Stimulated activated CD4-positive, alpha-beta T cell treated with anti-CD3 and anti-CD28 coated beads, Interleukin-12 subunit alpha, Interleukin-12 subunit beta, amount 100 ng/mL, for 24 hours (primary cell): ENCODE results near the gene VAV2.

Source experiments
- DNase-seq, 2 experiments: peaks; one replicate each; pipeline ENCODE4 v3.0.0-alpha.2; 2020; ENCODE audit warnings: low read depth in 2 of 2

VAV2 gene

GRCh38 chr9:133991964-133992779 lies at the start of gene VAV2:
TSS of gene VAV2 (minus strand) at chr9:133992324. CDS start at chr9:133992278, 46 bp downstream.
- peak in 1 of 2 experiments; percentile 51 for DNase-seq

GRCh38 chr9:134041649-134041962 lies 49.5 kb upstream of the VAV2 start:
- DNase-seq, result no peak

DNA sequence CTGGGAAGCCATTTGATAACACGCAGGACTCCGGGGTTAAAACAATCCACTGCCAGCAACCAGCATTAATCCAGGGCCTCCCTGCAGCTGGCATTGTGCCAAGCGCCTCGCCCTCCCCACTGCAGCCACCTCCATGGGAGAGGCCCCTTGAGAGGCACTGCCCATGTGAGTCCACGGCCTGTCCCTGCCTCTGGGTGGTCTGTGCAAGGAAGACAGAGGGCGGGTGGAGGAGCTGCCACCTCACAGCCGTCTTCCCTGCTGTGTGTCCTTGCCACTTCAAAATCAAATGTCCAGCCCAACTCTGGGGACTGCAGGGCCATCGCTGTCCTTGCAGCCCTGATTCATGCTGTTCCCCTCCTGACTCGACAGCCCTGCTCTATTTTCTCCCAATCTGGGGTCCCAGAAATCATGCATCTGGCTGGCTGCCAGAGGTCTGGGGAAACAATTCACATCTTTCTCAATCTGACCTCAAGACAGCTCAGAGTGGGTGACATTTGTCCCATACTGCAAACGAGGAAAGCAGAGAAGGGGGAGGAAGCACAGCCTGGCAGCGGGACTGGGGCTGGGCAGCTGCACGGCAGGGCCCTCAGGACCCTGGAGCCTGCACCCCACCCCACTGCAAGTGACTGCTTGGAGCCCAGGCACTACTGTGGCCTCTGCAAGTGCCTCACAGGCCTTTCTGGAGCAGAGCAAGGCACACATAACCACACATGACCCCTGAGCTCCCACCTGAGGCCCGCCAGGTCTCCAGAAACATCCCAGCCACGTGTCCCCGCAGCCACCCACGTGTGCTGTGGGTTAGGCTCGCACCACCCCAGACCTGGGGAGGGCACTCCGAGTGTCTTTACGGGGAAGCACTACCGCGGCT lies 48.9 kb upstream of the VAV2 start:
- DNase-seq, result no peak

DNA sequence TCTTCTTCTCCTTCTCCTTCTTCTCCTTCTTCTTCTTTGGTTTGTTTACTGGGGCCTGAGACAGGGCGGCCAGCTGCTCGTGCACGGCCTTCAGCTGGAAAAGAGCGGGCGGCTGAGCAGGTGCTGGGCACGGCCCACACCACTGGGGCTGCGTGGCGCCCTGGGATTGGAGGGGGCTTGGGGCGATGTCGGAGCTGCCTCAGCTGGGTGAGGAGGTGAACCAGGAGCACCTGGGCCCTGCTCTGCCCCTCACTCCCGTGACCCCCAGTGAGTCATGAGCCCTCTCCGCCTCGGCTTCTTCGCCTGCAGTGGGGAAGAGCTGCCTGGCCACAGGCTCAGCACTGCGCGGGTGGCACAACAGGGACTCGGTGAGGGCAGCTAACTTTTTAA lies 48.0 kb upstream of the VAV2 start:
- no peak for DNase-seq

DNA sequence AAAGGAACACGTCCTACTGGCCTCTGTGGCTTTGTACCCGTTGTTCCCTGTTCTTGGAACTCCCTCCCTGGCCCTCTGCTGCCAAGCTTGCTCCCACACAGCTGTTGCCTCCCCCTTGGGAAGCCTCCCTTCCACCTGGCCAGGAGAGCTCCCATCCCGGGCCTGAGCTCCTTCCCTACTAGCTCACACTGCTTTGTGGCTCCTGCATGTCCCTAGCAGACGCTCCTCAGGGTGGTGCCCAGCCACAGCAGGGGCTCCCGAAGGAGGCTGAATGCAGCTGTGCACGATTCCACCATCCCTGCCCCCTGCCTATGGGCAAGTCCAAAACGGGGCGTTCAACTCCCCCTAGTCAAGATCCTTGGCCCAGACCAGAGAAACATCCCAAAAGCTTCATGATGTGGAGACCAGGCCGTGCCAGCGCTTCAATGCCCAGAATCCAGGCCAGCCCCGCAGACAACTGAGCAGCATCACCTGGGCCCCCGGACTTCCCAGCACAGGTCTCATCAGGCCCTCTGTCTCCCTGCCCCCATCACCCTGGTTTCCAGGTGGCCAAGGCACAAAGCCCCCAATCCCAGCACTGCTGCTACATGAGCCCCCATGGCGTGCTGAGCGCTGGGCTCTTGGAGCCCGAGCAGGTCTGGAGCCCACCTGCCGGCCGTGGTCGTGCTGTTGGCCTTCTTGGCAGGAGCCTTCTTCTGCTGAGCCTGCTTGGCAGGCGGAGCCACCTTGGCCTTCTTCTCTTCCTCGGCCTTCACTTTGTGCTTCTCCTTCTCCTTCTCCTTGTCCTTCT lies 47.5 kb upstream of the VAV2 start:
- no peak for DNase-seq

- no peak for DNase-seq
These were observed 45.5 kb upstream of the VAV2 start for GRCh38 chr9:134037641-134038040.

DNA sequence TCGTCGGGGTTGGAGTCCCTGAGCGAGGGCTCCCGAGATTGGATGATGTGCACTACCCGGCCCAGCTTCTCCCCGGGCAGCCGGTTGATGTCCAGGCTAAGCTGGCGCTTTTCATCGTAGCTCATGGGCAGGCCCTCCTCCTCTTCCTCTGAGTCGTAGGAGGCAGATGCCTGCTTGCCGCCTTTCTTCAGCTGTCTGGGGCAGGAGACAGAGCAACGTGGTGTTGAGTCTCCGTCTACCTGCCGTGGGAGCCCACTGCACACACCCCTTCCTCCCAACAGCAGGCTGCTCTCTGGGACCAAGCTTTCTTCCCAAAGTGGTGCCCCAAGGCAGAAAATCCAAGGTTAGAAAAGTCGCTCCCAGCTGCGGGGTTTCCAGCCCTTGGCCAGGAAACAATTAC lies 44.0 kb upstream of the VAV2 start:
- DNase-seq, result no peak

- no peak for DNase-seq
These were observed 43.2 kb upstream of the VAV2 start for GRCh38 chr9:134035041-134036039.

DNA sequence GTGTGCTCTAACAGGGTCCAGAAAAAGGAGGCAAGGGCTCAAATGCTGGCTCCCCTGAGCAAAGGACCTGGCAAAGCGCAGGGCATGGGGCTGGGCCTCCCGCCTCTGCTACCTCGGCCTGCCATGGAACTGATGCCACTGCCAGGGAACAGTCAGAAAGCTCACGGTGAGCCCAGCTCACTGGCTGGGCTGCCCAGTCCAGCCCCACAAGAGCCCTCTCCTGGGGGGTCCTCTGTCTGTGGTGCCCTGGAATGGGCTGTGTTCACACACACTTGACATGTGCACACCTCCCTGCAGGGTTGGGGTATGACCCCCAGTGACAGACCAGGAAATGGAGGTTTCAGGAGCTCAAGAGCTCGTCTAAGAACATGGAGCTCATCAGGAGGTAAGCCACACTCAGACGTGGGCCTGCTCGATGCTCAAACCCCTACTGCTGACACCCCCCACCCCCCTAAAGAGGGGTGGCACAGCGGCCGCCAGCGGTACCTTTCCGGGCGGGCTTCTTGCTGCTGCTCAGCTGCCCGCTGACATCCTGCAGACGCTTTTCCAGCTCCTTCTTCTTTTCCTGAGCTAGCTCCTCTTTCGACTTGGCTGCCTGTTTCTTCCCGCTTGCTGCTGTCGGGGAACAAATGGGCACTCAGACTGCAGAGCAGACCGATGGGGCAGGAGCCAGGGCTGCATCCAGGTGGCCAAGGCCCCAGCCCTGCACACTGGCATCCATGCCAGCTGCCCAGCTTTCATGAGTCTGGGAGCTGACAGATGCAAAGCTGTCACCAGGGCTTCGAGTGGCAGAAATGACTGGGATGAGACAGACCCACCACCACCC lies 42.3 kb upstream of the VAV2 start:
- no peak for DNase-seq

- DNase-seq, result no peak
These were observed 41.5 kb upstream of the VAV2 start for GRCh38 chr9:134033516-134034214.

DNA sequence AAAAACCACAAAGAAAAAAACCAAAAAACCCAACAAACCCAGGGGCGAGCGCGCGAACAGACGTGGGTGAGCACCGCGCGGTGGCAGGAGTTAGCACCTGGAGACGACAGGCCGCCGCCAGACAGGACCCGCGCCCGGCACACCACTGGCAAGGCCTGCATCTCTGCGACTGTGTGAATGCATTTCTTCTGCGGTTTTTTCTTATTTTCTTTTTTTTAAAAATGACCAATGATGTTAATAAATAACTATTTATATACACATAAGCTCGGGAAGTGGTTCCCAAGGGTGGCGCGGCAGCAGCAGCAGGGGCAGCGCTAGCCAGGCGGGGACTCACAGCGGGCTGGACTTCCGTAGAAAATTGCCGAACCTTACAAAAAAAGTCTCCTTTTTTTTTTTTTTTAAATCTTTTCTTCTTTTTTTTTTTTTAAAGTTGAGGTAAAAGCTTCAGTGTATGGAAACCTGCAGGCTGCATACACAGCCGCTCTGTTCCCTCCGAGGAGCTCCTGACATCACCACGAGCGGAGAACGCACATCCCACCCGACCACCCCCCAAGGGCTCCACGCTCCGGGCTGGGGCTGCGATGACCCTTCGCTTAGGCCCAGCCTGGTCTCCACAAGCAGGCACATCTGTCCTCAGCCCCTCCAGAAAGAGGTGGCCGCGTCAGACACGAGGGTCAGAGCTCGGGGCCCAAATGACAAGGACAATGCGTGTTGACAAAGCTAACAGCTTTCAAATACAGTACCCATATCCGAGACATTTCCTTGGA lies 40.5 kb upstream of the VAV2 start:
- no peak for DNase-seq

GRCh38 chr9:134031783-134032182 lies 39.7 kb upstream of the VAV2 start:
- DNase-seq, result no peak

- no peak for DNase-seq
These were observed 38.8 kb upstream of the VAV2 start for GRCh38 chr9:134030821-134031470.

DNA sequence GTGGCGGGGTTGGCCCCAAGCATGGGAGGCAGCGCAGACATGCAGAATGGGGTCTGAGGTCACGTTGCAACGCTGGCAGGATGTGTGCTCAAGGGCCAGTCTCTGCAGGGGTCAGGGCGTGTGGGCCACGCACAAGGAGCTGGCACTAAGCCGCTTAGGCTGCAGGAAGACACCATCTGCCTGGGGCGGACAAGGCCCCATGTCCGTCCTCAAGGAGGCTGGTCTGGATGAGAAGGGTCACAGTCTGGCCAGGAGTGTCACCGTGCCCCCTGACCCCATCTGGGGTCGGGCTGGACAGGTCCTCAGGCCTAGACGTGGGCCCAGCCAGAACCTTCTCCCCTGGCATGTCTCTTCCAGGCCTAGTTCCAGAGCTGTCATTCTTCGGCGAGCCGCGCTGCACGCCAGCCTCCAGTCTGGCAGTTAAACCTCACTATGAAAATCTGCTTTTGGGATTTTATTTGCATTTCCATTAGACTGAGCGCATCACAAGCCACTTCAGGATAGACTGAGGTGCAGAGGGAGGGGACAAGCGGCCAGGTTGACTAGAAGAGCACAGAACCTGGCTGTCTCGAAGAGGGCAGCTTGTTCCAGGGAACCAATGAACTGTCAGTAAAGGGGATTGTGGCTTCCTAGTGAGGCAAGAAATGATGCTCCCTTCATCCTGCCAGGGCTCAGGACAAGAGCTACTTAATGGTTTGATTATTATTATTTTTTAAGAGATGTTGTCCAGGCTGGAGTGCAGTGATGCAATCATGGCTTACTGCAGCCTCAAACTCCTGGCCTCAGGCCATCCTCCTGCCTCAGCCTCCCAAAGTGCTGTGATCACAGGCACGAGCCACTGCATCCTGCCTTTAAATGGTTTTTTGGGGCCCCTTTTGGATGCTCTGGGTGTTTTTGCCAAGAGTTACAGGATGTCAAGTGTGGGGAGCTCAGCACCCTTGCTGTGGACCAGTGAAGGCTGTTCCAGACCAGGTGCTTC lies 37.4 kb upstream of the VAV2 start:
- no peak for DNase-seq

GRCh38 chr9:134028575-134029247 lies 36.6 kb upstream of the VAV2 start:
- DNase-seq, result no peak

GRCh38 chr9:134028076-134028475 lies 36.0 kb upstream of the VAV2 start:
- no peak for DNase-seq
